HG03095 (cell line): Measurements from ENCODE around the gene NPL.
A peak's percentile ranks its signal among the peaks of the same experiment; 100 is the strongest.

Experiments
- ATAC-seq: cut with Tn5 transposase; IDR thresholded peaks from one replicate; pipeline ENCODE4 v1.9.1; 2021; ENCODE audit warnings: moderate library complexity; ENCODE audit not compliant: unreplicated experiment

Gene NPL

DNA sequence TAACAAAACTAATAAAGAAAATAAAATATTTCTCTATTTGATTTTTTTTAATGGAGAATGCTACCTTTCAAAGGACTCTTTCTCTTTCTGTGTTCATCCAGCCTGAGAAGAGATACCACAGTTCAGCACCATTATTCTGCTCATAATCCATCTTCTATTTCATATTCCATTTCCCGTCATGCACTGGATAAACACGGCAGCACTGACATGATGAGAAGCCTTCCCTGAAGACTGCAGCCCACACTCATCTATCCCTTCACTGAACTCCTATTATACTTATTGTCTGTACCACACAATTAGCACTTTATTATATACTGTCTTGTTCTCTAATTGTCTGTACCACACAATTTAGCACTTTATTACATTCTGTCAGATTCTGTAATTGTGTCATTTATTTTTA, 10.7 kb upstream of the NPL start:
- no peak for ATAC-seq

DNA sequence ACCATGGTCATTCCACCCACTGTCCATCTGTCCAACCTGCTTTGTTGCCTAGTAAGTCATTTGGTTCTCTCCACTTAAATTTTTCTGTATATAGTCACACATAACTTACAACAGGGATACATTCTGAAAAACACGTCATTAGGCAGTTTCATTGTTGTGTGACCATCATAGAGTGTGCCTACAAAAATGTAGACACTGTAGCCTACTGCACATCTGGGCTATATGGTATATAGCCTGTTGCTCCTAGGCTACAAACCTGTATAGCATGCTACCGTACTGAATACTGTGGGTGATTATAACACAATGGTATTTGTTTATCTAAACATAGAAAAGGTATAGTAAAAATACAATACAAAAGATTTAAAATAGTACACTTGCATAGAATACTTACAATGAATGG, 10.0 kb upstream of the NPL start:
- ATAC-seq = no peak

DNA sequence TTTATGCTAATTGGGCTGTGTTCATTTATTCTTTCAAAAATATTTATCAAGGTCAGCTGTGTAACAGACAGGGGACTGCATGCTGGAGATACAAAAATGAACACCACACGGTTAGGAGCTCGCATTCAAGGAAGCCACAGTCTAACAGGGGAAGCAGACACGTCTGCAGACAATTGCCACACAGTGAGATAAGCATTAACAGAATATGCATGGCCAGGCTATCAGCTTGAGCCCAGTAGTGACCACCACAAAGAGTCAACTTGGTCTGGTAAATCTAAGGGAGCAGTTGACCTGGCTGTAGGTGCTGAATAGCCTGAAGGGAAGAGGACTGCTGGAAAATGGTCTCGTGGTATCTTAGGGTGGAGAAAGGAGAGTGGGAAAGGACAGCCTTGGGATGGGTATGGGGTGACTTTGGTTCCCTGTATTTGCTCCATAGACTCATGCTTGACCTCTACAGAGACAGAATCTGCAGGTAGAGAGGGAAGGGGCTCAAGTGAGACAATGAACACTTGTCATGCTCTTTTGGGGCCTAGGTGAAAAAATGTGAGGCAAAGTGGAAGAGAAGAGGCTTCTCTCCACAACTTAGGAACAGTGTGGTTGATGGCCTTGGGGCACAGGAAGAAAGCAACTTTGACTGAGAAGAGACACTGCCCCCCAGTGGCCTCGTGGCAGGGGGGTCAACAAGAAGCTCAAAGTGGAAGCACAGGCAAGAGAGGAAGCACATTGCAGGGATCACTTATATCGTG, 7.6 kb upstream of the NPL start:
- peak; percentile 54 for ATAC-seq

DNA sequence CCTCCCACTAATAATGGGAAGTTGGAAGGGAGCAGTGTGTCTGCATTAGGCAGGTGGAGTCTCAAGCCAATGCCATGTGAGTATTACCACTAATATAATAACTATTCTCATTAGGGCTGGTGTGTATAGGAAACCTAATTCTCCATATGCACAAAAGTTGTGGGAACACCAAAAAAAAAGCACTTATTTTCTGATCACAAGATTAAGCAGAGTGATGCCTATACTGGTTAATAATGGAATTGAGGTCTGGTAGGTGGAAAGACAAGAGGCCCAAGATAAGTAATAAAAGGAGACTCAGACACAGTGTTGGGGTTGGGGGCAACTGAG, 7.0 kb upstream of the NPL start:
- no peak for ATAC-seq

DNA sequence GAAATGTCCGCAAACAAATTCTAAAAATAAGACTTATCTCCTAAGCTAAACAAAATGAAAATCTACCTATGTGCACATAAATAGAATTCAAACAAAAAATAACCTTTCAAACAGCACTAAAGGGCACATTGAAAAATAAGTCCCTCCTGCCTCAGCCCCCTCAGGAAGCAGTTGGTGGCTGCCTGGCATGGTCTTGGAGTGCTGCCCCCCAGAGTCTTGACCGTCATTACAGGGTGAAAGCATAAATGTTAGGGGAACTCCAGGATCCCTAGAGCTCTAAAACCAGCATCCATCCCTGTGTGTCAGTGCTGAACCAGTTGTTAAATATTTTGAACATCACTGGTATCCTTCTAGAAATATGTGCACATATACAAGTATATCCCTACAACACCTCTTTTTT, 6.5 kb upstream of the NPL start:
- ATAC-seq = no peak

DNA sequence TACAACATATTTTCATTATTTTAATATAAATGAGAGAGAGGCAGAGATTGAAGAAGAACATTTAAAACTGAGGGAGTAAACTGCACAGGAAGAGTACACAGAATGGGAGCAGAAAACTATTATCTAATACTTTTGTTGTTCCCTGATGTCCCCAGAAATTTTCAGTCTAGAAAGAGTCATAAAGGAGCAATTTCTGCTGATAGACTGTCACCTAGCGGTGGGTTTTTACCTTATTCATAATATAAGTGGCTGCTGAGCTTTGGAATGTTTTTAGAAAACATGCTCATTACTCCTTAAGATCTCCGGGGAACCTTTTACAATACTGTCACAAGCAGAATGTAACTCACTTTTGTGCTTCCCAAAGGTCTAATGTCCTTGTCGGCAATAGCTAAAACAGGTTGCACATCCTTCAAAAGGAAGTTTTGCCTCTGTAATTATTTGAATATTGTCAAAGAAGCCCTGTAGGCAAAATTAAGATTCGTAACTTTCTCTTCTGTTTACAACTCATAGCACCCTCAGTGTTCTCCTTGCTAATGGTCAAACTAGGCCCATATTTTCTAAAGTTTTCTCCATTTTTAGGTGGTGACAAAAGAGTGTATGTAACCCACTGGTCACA, 4.9 kb upstream of the NPL start:
- ATAC-seq = no peak

DNA sequence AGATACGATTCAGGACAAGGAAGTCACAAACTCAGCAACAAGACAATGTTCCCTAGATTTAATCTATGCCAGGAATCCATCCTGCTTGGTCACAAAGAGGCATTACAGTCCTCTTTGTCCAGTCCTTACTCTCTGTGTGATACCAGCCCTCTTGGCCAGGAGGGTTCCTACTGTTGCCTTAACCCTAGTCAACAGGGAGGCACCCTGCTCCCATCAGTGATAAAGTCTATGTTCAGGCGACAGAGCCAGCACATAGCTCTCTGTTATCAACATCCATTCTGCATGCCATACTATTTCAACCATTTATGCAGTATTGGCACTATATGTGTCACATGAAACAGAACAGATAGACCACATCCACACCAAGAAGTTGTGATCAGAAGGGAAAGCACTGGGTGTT, 4.4 kb upstream of the NPL start:
- no peak for ATAC-seq

DNA sequence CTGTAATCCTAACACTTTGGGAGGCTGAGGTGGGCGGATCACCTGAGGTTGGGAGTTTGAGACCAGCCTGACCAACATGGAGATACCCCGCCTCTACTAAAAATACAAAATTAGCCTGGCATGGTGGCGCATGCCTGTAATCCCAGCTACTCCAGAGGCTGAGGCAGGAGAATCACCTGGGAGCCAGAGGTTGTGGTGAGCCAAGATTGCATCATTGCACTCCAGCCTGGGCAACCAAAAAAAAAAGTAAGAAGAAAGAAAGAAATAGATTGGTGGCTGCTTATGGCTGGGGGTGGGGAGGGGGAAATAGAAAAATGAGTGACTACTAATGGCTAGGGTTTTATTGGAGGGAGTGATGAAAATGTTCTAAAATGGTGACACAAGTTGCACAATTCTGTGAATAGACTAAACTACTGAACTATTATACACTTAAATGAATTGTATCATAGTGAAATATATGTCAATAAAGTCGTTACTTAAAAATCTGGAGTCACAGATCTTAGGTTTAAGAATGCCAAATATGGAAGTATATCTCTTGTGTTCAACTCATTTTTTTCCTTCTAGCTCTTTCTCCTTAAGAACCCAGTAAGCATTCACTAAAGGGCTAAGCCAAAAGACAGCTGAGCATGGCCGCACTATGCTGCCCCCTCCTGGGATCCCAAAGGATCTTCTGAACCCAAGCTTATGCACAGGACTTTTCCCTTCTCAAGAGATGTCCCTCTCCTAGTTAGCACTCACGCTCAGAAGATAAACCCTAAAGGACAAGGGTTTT, 3.2 kb upstream of the NPL start:
- no peak for ATAC-seq

DNA sequence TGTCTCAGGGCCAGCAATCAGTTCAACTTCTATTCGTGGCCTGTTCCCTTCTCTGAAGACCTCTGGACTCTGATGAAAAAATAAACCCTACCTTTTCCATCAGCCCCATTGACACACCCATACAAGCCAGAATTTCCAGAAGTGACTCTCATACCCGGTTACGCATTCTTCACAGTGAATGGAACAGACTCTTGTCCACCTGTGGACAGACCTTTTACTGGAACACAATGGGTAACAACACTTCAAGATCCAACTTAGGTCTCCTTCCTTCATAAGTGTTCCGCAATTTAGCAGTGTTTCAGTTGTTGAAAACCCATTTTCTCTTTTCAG, 2.6 kb upstream of the NPL start:
- ATAC-seq = no peak

DNA sequence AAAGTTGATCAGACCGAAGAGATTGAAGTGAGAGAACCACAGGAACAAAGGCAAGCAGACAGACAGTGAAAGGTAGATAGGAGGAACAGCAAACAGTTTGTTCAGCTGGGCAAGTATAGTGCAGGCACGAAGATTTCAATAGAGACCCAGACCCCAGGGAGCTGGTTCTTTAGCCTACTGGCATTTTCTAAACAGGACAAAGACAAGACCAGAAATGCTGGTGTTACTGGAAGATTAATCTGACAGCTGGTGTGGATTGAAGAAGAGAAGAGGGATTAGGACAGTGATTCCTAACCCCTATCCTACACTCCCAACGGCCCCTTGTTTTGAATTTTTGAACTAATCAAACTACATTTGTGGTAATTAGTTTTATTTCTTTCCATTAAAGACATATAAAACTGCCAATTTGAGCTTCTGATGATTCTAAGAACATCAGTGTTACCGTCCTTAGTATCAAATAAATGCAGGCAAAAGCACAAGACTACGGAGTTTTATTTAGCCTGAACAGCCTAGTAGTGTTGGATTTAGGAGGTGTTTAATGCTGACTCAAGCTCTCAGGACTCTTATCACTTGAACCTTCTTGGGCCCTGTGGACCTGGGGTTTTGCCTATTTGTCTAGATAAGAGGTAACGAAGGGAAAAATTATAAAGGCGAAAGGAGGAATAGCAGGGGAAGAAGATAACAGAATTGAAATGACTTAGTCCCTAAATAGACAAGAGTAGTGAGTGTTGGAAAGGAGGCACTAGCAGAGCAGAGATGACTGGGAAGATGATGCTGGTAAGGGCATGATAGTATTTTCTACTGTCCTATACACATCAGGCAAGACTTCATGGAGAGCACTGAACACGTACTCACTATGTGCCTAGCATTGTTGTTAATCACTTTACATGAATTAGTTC, 2.0 kb downstream of the NPL start:
- no peak for ATAC-seq

DNA sequence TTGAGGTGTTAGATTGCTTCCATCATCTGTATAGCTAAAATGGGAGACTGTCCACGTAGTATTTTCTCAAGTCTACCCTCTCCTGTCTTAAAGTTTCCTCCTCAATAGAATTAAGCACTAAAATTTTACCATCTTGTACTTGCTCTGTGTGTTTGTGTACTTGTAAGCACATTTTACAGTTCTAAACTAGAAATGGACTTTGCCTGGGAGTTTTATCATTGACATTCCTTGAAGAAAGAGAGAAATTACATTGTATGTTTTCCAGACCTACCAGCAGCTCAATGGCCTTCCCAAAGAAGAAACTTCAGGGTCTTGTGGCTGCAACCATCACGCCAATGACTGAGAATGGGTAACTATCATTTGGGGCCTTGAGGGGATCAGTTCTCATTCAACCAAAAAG, 4.5 kb downstream of the NPL start:
- no peak for ATAC-seq

DNA sequence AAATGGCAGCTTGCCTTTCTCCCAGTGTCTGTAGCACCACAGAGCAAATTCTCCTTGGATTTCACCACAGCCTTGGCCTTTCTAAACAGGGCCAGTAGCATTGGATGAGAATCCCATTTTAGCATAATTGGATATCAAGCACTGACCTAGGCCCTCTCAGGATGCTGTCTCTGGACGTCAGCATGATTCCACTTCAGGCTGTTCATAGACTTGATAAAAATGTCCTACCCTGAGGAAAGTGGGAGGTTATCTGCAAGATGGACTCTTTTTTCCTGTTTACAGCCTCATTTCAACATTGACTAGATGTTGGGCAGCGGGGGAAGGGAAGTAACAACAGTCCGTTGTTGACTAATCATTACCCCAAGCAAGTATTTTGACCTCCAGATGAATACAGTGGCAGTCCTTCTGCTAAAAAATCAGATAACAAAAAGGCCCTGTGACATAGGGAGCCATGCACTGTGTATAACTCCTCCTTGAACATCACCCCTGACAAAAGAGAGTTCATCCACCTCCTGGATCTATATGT, 5.2 kb downstream of the NPL start:
- no peak for ATAC-seq

DNA sequence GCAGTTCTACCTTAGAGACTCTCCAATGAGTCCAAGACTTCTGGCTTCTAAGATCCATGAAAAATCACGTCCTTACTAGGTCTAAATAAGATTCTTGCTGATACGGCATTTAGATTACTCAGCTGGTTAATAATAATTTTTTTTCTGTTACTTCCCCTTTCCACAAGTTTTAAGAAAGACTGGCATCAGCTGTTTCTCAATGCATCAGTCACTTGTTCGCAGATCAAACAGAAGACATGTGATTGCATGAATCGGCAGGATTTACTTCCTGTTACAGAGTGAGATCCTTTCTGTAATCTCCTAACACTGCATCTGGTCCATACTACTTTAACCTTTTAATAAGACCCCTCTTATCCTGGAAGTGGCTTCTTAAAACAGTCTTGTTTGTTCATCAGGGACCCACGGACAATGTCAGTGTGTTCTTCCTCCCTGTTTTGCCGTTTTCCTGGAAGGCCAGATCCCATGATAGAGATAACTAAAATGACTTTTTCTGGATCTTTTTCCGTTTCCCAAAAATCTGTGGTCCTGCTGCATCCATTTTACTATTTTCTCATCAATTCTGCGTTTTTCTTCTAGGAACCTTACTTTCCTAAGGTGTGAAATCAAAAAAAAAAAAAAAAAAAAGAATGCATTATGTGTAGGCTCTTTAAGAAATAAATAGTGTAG, 6.1 kb downstream of the NPL start:
- ATAC-seq = no peak

DNA sequence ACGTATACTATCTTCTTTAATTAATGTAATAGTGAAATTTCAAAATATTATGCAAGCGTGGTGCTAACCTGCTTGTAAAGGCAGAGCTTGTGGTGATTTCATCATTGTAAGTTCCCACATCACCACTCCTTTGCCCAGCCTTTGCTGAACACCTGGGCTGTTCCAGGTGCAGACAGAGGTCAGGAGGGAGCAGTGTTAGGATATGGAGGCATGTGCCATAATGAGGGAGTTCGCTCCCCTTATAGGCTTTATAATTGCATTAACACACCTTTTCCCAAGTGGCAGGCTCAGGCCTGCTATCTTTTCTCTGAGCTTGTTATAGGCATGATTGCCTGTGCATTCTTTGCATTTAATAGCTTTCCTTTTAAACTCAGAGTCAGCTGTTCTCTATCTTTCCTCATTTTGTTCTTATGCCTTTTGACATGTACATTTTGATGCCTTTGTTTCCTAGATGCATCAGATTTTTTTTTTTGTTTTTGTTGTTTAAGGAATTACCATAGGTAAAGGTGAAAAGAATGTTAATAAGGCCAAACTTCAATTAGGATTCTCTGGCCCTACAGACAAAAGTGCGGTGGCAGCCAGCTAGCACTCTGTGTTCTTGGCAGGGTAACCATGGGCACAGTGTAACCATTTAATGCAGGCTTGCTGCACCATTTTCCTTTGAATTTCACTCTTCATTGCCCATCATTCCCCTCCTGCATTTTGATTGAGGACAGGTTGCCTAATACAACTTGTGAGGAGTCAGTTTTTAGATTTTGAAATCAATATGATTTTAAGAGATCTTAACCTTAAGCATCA, 12.6 kb downstream of the NPL start:
- ATAC-seq = no peak

DNA sequence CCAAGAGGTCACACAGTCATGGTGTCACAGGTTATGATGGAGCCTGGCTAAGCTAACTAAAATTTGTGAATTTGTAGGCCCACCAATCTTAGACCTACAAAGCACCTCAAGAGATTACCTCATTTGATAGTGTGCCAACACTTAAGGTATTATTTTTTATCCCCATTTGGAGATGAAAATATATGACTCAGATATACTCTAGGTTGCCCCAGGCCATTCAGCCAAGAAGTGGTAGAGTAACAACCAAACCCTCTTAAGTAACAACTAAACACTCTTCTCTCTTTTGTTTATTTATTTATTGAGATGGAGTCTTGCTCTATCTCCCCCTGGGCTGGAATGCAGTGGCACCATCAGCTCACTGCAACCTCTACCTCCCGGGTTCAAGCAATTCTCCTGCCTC, 14.3 kb downstream of the NPL start:
- no peak for ATAC-seq

DNA sequence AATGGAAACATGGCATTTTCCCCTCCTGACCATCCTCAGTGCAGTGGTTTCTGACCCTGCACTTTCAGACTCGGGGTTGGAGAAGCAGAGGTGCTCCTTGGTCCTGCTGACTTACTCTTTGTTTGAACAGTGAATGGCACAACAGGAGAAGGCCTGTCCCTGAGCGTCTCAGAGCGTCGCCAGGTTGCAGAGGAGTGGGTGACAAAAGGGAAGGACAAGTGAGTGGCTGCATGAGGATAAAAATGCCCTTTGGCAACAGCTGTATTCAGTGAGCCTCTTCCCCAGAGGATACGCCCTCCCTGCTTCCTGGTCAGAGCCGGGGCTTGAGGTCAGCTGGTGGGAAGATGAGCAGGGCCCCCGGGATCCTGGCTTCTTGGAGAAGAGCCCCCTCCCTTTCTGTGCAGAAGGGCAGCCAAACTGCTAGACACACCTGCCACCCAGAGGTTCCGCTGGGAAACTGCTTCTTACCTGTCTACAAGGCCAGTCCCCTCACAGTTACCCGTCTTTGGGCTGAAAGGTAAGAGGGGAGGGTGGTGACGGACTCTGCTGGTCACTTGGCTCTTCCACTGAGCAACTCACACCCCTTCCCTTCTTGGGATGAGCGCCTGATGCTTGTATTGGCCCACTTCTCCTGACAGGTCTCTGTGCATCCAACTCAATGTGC, 16.6 kb downstream of the NPL start:
- no peak for ATAC-seq

DNA sequence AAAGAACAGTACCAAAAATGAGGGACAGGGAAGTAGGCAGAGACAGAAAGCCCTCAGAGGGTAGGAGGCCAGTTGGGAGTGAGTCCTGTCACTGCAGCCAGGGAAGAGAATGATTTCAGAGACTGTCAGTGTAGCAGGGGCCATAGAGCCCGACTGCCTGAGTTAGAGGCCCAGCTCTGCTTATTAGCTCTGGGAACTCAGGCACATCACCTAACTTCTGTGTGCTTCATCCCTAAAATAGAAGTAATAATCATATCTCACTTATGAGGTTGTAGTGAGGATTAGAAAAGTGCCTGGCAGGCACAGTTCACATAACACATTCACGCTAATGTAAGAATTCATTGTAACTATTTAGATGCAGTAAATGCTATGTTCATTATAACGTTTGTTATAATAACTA, 18.3 kb downstream of the NPL start:
- no peak for ATAC-seq

DNA sequence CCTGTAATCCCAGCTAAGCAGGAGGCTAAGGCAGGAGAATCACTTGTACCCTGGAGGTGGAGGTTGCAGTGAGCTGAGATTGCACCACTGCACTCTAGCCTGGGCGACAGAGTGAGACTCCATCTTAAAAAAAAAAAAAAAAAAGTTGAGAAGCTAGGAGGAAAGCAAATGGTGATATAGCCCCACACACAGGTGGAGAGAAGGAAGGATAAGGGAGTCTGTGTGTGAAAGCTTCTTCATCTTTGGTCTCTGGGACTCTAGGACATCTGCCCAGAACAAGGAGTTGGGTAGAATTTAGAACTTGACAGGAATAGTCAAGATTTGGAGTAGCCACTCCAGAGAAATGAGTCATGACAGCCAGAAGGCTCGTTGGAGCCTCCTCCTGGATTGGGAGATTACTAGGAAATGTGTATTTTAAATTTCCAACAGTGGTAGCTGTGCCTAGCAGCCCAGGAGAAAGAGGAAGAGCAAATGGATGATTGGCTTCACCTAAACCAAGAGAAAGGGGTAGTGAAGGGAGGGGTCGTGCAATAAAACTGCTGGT, 19.9 kb downstream of the NPL start:
- no peak for ATAC-seq
